GM12891 (cell line): Measurements from ENCODE around the gene LHX3.

ENCODE experiments used
- POLR2AphosphoS5 ChIP-seq: IDR thresholded peaks from 2 replicates; pipeline ENCODE4 v1.6.1; 2011; ENCODE audit warnings: low read depth, low read length, control low read depth
- SPI1 ChIP-seq: IDR thresholded peaks from 2 replicates; pipeline ENCODE4 v1.6.1; 2011; ENCODE audit warnings: low read depth, low read length, control low read depth
- TAF1 ChIP-seq: IDR thresholded peaks from 2 replicates; pipeline ENCODE4 v1.6.1; 2011; ENCODE audit warnings: low read depth, low read length, control low read depth

GRCh38 chr9:136245219-136246150 lies 40.6 kb upstream of the LHX3 start, which contains the start of gene QSOX2:
- TF ChIP-seq POLR2AphosphoS5 (no peak), SPI1 (no peak), TAF1 (peak; percentile 75)
